Keratinocyte (primary cell): ENCODE results near the gene SPDL1. TPM values are rescaled to one million over a fixed set of nuclear protein-coding genes. Genes with fewer than 3 reads are reported as not detected.

Experiments
- DNase-seq: peaks from one replicate; pipeline ENCODE4 v3.0.0-alpha.2; 2011; ENCODE audit warnings: low read depth, missing footprints, low spot score
- FAIRE-seq: peaks from 2 replicates; lab custom pipeline; 2011; peaks lifted over from hg19 to GRCh38; lab: Jason Lieb, UNC
- H2AFZ ChIP-seq: 2 replicates; pipeline ENCODE4 v1.6.0; 2012; ENCODE audit warnings: low read length, control low read depth, inconsistent platforms; ENCODE audit not compliant: control insufficient read depth
- H3K27ac ChIP-seq: 2 replicates; pipeline ENCODE4 v1.5.1; 2011; ENCODE audit warnings: low read length; ENCODE audit not compliant: control insufficient read depth, insufficient read depth
- H3K27me3 ChIP-seq: 3 replicates; pipeline ENCODE4 v1.6.0; 2011; ENCODE audit warnings: low read length; ENCODE audit not compliant: control insufficient read depth, insufficient read depth; ENCODE audit errors: extremely low read depth
- H3K36me3 ChIP-seq, 2 experiments: 2 replicates in 1 of 2; 3 replicates in 1 of 2; pipeline ENCODE4 v1.5.1; 2011; ENCODE audit warnings: low read length in 2 of 2, mild to moderate bottlenecking in 1 of 2; ENCODE audit not compliant: control insufficient read depth in 2 of 2, insufficient read depth in 2 of 2; ENCODE audit errors: extremely low read depth in 1 of 2
- H3K4me1 ChIP-seq: 3 replicates; pipeline ENCODE4 v1.5.1; 2011; ENCODE audit warnings: low read length; ENCODE audit not compliant: control insufficient read depth, insufficient read depth; ENCODE audit errors: extremely low read depth
- H3K4me2 ChIP-seq: 3 replicates; pipeline ENCODE4 v1.6.0; 2011; ENCODE audit warnings: low read depth, low read length; ENCODE audit not compliant: control insufficient read depth, insufficient read depth; ENCODE audit errors: extremely low read depth
- H3K4me3 ChIP-seq, 3 experiments: fragments of 200-600 bp in 1 of 3; sonication (generic) in 1 of 3; 2 replicates in 2 of 3; 3 replicates in 1 of 3; pipeline ENCODE4 v1.5.1; 2011 to 2016; ENCODE audit warnings: low read length in 3 of 3, mild to moderate bottlenecking in 3 of 3, control low read depth in 2 of 3, inconsistent platforms in 1 of 3, low read depth in 1 of 3, mixed read lengths in 1 of 3, mixed run types in 1 of 3, moderate library complexity in 1 of 3; ENCODE audit not compliant: control insufficient read depth in 2 of 3, insufficient read depth in 2 of 3; ENCODE audit errors: extremely low read depth in 1 of 3
- H3K79me2 ChIP-seq: 2 replicates; pipeline ENCODE4 v1.6.0; 2012; ENCODE audit warnings: low read length; ENCODE audit not compliant: control insufficient read depth, insufficient read depth
- H3K9ac ChIP-seq: 3 replicates; pipeline ENCODE4 v1.6.0; 2011; ENCODE audit warnings: low read length; ENCODE audit not compliant: control insufficient read depth, insufficient read depth; ENCODE audit errors: extremely low read depth
- H3K9me1 ChIP-seq: 3 replicates; pipeline ENCODE4 v1.6.0; 2011; ENCODE audit warnings: low read length; ENCODE audit not compliant: control insufficient read depth, insufficient read depth; ENCODE audit errors: extremely low read depth
- H3K9me3 ChIP-seq: 2 replicates; pipeline ENCODE4 v1.5.1; 2012; ENCODE audit warnings: low read depth, low read length; ENCODE audit not compliant: control insufficient read depth
- H4K20me1 ChIP-seq: 3 replicates; pipeline ENCODE4 v1.6.0; 2011; ENCODE audit warnings: low read length; ENCODE audit not compliant: control insufficient read depth, insufficient read depth; ENCODE audit errors: extremely low read depth
- EZH2 ChIP-seq: IDR thresholded peaks from one replicate; pipeline ENCODE4 v1.6.1; 2012; ENCODE audit warnings: inconsistent platforms, mild to moderate bottlenecking, low read length, moderate library complexity
- dilution Hi-C: fragments of 300-500 bp; cut with MboI; formaldehyde crosslinking; loops from one replicate; pipeline ENCODE4 v1.7.0; 2020; ENCODE audit warnings: low sequenced_read_pairs; ENCODE audit not compliant: extremely low pct_ligation_motif_present
- polyA plus RNA-seq, 5 experiments: library from polyadenylated mRNA; depleted of rRNA in 3 of 5; stranded (reverse) in 3 of 5; stranded (forward) in 1 of 5; unstranded in 1 of 5; fragments of >200 nt; gene quantifications; 1 replicate in 1 of 5; 2 replicates in 3 of 5; 3 replicates in 1 of 5; pipeline versions ENCODE4 v1.2.1 to v1.2.3, GENCODE V29; 2011 to 2012; ENCODE audit warnings: missing spikeins in 2 of 5, low read depth in 1 of 5, low replicate concordance in 1 of 5
- TF ChIP-seq, protein P1 (sequence below), 3 experiments: IDR thresholded peaks in 1 of 3; conservative IDR thresholded peaks in 1 of 3; optimal IDR thresholded peaks in 1 of 3; 2 replicates in 2 of 3; 3 replicates in 1 of 3; pipeline versions ENCODE3 to v1.5.1; 2011; ENCODE audit warnings: low read length in 3 of 3, mild to moderate bottlenecking in 3 of 3, moderate library complexity in 2 of 3, control low read depth in 1 of 3, inconsistent platforms in 1 of 3; ENCODE audit not compliant: insufficient read depth in 2 of 3; ENCODE audit errors: extremely low read depth in 1 of 3

Gene SPDL1
- polyA plus RNA-seq, 1 donor (not counting 4 experiments of a cell fraction or from before 2014, with no cell fraction given), result 24.6 TPM

DNA sequence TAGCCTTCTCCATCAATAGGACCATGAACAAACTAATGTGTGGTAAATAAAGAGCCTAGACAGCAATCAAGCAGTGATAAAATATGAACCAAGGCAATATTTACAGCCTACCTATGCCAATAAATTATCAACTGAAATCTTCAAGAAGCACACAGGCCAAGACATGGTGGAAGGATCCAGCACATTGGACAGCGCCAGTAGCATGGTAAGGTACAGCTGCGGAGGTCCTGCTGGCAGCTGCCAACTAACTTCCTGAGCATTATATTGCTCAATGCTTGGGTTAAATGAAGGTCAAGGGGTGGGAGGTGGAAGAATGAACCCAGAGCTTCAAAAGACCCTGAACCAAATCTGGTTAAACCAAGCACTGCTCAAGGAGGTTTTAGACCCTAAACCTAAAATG, 16.5 kb upstream of the SPDL1 start:
- Histone ChIP-seq H3K27me3 (no peaks in the 10 kb centered on the region), H3K9ac (no peak overlapping the region), H3K36me3 (no peaks in the 10 kb centered on the region), H3K79me2 (no peaks in the 10 kb centered on the region), H3K4me2 (no peak overlapping the region), H4K20me1 (no peaks in the 10 kb centered on the region), H3K4me3 (no peak overlapping the region), H3K9me1 (no peaks in the 10 kb centered on the region), H3K9me3 (no peaks in the 10 kb centered on the region), H3K4me1 (no peaks in the 10 kb centered on the region), H3K27ac (no peak overlapping the region), H2AFZ (no peak overlapping the region)
- dilution Hi-C loops, result no loop called here
- no peak for TF ChIP-seq EZH2
- TF ChIP-seq, protein P1, sequence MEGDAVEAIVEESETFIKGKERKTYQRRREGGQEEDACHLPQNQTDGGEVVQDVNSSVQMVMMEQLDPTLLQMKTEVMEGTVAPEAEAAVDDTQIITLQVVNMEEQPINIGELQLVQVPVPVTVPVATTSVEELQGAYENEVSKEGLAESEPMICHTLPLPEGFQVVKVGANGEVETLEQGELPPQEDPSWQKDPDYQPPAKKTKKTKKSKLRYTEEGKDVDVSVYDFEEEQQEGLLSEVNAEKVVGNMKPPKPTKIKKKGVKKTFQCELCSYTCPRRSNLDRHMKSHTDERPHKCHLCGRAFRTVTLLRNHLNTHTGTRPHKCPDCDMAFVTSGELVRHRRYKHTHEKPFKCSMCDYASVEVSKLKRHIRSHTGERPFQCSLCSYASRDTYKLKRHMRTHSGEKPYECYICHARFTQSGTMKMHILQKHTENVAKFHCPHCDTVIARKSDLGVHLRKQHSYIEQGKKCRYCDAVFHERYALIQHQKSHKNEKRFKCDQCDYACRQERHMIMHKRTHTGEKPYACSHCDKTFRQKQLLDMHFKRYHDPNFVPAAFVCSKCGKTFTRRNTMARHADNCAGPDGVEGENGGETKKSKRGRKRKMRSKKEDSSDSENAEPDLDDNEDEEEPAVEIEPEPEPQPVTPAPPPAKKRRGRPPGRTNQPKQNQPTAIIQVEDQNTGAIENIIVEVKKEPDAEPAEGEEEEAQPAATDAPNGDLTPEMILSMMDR (optimal IDR thresholded peaks at IDR 0.05 in 1 of 3, IDR thresholded peaks at IDR 0.05 in 1 of 3, conservative IDR thresholded peaks at IDR 0.05 in 1 of 3; ENCODE audit: extremely low read depth in 1 of 3, insufficient read depth in 2 of 3, low read length in 3 of 3), result no peak
- no peak for DNase-seq
- FAIRE-seq, result no peak

DNA sequence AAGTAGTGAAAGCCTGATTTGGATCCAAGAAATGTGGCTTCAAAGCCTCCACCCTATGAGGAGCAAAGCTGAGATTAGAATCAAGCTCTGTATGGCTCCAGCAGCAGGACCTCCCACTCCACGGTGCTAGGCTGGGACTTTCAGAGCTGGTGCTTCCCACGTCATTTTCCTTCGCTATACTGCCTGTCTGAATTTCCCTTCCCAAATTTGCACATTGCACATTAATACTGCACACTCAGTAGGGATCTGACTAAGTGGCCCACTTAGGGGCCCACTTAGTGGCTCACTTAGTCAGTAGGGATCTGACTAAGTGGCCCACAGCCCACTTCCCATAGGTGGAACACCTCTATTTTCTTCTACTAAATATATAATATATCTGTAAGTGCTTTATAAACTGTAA, 14.1 kb upstream of the SPDL1 start:
- Histone ChIP-seq H3K4me2 (no peak overlapping the region), H3K9me3 (no peaks in the 10 kb centered on the region), H3K27me3 (peaks cover 6% of the 10 kb centered on the region), H3K27ac (no peak overlapping the region), H3K9me1 (no peaks in the 10 kb centered on the region), H3K9ac (no peak overlapping the region), H4K20me1 (no peaks in the 10 kb centered on the region), H3K79me2 (no peaks in the 10 kb centered on the region), H3K4me3 (no peak overlapping the region), H3K4me1 (no peaks in the 10 kb centered on the region), H3K36me3 (no peaks in the 10 kb centered on the region), H2AFZ (no peak overlapping the region)
- dilution Hi-C loops, result no loop called here
- no peak for FAIRE-seq
- no peak for DNase-seq
- TF ChIP-seq EZH2, result no peak
- TF ChIP-seq, protein P1 (optimal IDR thresholded peaks at IDR 0.05 in 1 of 3, IDR thresholded peaks at IDR 0.05 in 1 of 3, conservative IDR thresholded peaks at IDR 0.05 in 1 of 3; ENCODE audit: extremely low read depth in 1 of 3, insufficient read depth in 2 of 3, low read length in 3 of 3), result no peak
